ENCODE measurements around the gene PLD2. TPM values are rescaled to one million over a fixed set of nuclear protein-coding genes. Genes with fewer than 3 reads are reported as not detected.
"Not testable (repeated sequence)": the region's sequence is repeated elsewhere in the genome, so short reads cannot be mapped to it uniquely, and the experiment has no call there.

Gene PLD2
- total RNA-seq, 1 donor = 19.9 TPM

DNA sequence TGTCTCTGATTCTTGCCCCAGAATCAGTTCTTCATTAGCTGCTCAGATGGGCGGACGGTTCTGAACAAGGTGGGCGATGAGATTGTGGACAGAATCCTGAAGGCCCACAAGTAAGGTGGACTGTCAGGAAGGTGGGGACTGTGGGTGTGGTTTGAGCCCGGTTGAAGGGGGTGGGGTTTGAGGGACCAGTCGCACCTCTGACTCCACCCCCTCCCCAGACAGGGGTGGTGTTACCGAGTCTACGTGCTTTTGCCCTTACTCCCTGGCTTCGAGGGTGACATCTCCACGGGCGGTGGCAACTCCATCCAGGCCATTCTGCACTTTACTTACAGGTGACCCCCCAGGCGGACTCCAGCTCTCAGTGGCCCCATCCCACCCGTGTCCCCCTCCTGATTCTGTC is 11.3 kb downstream of the PLD2 start:
- Histone ChIP-seq H2AFZ (ENCODE audit: low read length) (no peak overlapping the region), H3K27me3 (ENCODE audit: insufficient read depth, low read length) (no peaks in the 10 kb centered on the region), H3K79me2 (ENCODE audit: insufficient read depth, low read length) (no peaks in the 10 kb centered on the region), H3K4me3 (ENCODE audit: insufficient read depth, low read length) (no peak overlapping the region), H3K9me3 (ENCODE audit: low read depth, low read length) (no peaks in the 10 kb centered on the region), H4K20me1 (ENCODE audit: insufficient read depth, low read length) (no peaks in the 10 kb centered on the region), H3K27ac (ENCODE audit: low read depth, low read length) (no peak overlapping the region), H3K4me1 (ENCODE audit: insufficient read depth, low read length) (no peaks in the 10 kb centered on the region), H3K4me2 (ENCODE audit: insufficient read depth, low read length) (no peak overlapping the region), H3K36me3 (ENCODE audit: insufficient read depth, low read length) (peaks cover 6% of the 10 kb centered on the region)
- no peak for DNase-seq (ENCODE audit: insufficient read length, low spot score, missing footprints)
- TF ChIP-seq, protein P1, sequence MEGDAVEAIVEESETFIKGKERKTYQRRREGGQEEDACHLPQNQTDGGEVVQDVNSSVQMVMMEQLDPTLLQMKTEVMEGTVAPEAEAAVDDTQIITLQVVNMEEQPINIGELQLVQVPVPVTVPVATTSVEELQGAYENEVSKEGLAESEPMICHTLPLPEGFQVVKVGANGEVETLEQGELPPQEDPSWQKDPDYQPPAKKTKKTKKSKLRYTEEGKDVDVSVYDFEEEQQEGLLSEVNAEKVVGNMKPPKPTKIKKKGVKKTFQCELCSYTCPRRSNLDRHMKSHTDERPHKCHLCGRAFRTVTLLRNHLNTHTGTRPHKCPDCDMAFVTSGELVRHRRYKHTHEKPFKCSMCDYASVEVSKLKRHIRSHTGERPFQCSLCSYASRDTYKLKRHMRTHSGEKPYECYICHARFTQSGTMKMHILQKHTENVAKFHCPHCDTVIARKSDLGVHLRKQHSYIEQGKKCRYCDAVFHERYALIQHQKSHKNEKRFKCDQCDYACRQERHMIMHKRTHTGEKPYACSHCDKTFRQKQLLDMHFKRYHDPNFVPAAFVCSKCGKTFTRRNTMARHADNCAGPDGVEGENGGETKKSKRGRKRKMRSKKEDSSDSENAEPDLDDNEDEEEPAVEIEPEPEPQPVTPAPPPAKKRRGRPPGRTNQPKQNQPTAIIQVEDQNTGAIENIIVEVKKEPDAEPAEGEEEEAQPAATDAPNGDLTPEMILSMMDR (IDR thresholded peaks at IDR 0.05; ENCODE audit: extremely low read depth, low read depth, low read length) = no peak

DNA sequence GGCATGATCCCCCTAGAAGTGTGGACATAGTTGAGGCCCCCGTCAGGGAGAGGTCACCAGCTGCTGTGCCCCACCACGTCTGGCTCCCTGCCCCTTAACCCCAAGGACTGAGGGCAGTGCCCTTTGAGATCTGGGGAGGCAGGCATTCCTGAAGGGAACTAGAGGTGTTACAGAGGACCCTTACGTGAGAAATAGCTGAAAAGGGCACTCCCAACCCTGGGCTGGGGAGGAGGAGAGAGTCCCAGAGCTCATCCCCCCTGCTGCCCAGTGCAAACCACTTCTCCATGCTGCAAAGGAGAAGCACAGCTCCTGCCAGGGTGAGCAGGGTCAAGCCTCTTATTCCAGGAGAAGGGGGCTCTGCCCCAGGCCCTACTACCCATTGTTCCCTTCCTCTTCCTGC is 15.9 kb downstream of the PLD2 start:
- H3K27ac ChIP-seq (ENCODE audit: low read depth, low read length) = no peak overlapping the region
- TF ChIP-seq, protein P1 (IDR thresholded peaks at IDR 0.05; ENCODE audit: extremely low read depth, low read depth, low read length) = no peak
- H3K4me3 ChIP-seq (ENCODE audit: insufficient read depth, low read length) = no peak overlapping the region
- H4K20me1 ChIP-seq (ENCODE audit: insufficient read depth, low read length) = no peaks in the 10 kb centered on the region
- peak; percentile 29 for DNase-seq (ENCODE audit: insufficient read length, low spot score, missing footprints)
- H3K9me3 ChIP-seq (ENCODE audit: low read depth, low read length) = no peaks in the 10 kb centered on the region
- no peaks in the 10 kb centered on the region for H3K36me3 ChIP-seq (ENCODE audit: insufficient read depth, low read length)
- H3K4me1 ChIP-seq (ENCODE audit: insufficient read depth, low read length) = no peaks in the 10 kb centered on the region
- H3K27me3 ChIP-seq (ENCODE audit: insufficient read depth, low read length) = no peaks in the 10 kb centered on the region
- no peak overlapping the region for H2AFZ ChIP-seq (ENCODE audit: low read length)
- H3K79me2 ChIP-seq (ENCODE audit: insufficient read depth, low read length) = no peaks in the 10 kb centered on the region
- H3K4me2 ChIP-seq (ENCODE audit: insufficient read depth, low read length) = no peak overlapping the region

DNA sequence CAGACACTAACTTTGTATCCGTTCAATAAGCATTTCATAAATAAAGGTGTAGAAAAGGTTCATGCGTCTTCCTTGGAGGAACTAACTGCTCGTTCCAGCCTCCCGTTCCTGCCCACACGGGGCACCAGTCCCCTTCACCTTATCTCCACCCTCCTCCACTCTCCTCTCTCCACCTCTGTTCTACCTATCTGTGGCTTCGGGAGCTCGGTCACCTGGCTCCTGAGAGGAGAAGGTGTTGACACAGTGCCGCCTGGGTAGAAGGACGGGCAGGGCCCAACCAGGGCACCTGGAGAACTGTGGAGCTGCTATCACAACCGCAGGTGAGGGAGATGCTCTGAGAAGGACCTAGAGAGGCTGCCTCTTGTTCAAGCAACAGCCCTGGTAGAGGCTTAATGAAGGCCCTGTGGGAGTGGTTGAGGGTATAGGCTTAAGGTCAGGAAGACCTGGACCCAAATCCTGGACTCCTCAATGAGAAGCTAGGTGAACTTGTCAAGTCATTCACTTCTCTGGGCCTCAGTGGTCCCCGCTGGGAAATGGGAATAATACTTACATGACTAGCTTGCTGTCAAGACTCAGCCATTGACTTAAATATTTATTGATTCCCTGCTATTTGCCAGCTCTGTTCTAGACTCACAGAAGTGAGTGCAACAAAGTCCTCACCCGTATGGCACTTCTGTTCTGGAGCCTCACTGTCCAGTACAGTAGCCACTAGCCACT is 16.6 kb downstream of the PLD2 start:
- H3K9me3 ChIP-seq (ENCODE audit: low read depth, low read length) = no peaks in the 10 kb centered on the region
- peak; percentile 2 for DNase-seq (ENCODE audit: insufficient read length, low spot score, missing footprints)
- TF ChIP-seq, protein P1 (IDR thresholded peaks at IDR 0.05; ENCODE audit: extremely low read depth, low read depth, low read length) = no peak
- H3K79me2 ChIP-seq (ENCODE audit: insufficient read depth, low read length) = no peaks in the 10 kb centered on the region
- H3K4me2 ChIP-seq (ENCODE audit: insufficient read depth, low read length) = no peak overlapping the region
- no peaks in the 10 kb centered on the region for H3K27me3 ChIP-seq (ENCODE audit: insufficient read depth, low read length)
- H3K4me1 ChIP-seq (ENCODE audit: insufficient read depth, low read length) = no peaks in the 10 kb centered on the region
- H3K27ac ChIP-seq (ENCODE audit: low read depth, low read length) = no peak overlapping the region
- no peaks in the 10 kb centered on the region for H4K20me1 ChIP-seq (ENCODE audit: insufficient read depth, low read length)
- H3K4me3 ChIP-seq (ENCODE audit: insufficient read depth, low read length) = no peak overlapping the region
- H2AFZ ChIP-seq (ENCODE audit: low read length) = no peak overlapping the region
- H3K36me3 ChIP-seq (ENCODE audit: insufficient read depth, low read length) = no peaks in the 10 kb centered on the region

DNA sequence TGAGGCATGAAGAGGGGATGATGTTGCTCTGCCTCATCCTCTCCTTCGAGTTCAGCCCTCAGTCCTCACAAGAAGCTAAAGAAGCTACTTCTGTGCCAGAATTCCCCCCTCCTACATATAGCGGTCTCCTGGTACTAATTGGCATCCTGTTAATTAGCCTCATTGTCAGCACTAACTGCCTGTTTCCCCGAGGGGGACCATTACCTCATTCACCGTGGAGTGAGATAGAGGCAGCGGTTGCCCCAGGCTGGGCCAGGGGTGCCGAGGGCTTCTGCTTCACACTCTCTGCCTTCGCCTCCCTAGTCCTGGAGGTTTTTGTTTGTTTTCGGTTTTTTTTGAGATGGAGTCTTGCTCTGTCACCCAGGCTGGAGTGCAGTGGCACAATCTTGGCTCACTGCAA is 20.4 kb downstream of the PLD2 start:
- Histone ChIP-seq H2AFZ (ENCODE audit: low read length) (no peak overlapping the region), H3K79me2 (ENCODE audit: insufficient read depth, low read length) (no peaks in the 10 kb centered on the region), H3K4me2 (ENCODE audit: insufficient read depth, low read length) (no peak overlapping the region), H3K4me3 (ENCODE audit: insufficient read depth, low read length) (no peak overlapping the region), H4K20me1 (ENCODE audit: insufficient read depth, low read length) (no peaks in the 10 kb centered on the region), H3K36me3 (ENCODE audit: insufficient read depth, low read length) (no peaks in the 10 kb centered on the region), H3K9me3 (ENCODE audit: low read depth, low read length) (no peaks in the 10 kb centered on the region), H3K4me1 (ENCODE audit: insufficient read depth, low read length) (no peaks in the 10 kb centered on the region), H3K27me3 (ENCODE audit: insufficient read depth, low read length) (no peaks in the 10 kb centered on the region), H3K27ac (ENCODE audit: low read depth, low read length) (no peak overlapping the region)
- TF ChIP-seq, protein P1 (IDR thresholded peaks at IDR 0.05; ENCODE audit: extremely low read depth, low read depth, low read length) = no peak
- DNase-seq (ENCODE audit: insufficient read length, low spot score, missing footprints) = peak; percentile 3

DNA sequence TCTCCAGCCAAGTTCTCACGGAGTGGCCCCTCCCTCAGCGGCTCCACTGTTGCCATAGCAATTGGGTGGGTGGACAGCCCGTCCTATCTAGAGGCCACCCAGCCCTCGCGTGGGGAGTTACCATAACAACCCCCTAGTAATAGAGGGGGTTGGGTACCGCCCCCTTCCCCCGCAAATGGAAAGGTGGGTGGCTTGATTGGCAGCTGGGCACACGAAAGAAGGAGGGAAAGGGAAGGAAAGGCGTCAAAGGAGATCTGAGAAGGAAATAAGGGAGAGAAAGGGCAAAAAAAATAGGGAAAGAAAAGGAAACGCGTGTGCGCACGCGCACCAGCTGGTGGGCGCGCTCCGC is 25.9 kb downstream of the PLD2 start:
- H3K27me3 ChIP-seq (ENCODE audit: insufficient read depth, low read length); DNase-seq (ENCODE audit: insufficient read length, low spot score, missing footprints); H3K9me3 ChIP-seq (ENCODE audit: low read depth, low read length); H3K36me3 ChIP-seq (ENCODE audit: insufficient read depth, low read length): not testable (repeated sequence)
- peaks cover 45% of the 10 kb centered on the region for H3K79me2 ChIP-seq (ENCODE audit: insufficient read depth, low read length)
- H3K4me1 ChIP-seq (ENCODE audit: insufficient read depth, low read length) = peaks cover 11% of the 10 kb centered on the region
- H3K4me3 ChIP-seq (ENCODE audit: insufficient read depth, low read length) = peak overlapping the region; percentile 93
- H3K27ac ChIP-seq (ENCODE audit: low read depth, low read length) = peak overlapping the region; percentile 85
- H2AFZ ChIP-seq (ENCODE audit: low read length) = peak overlapping the region; percentile 86
- H4K20me1 ChIP-seq (ENCODE audit: insufficient read depth, low read length) = peaks cover 27% of the 10 kb centered on the region
- peak overlapping the region; percentile 100 for H3K4me2 ChIP-seq (ENCODE audit: insufficient read depth, low read length)

Data from osteoblast (primary cell).